IMR-90 (cell line): ENCODE results near the gene F2. TPM values are rescaled to one million over a fixed set of nuclear protein-coding genes. Genes with fewer than 3 reads are reported as not detected.

Experiments used
- ATAC-seq: fragments of 200-7000 bp; cut with Tn5 transposase; 2 replicates; pipeline ENCODE4 v1.9.1; 2020; ENCODE audit warnings: low read depth, mild to moderate bottlenecking, moderate library complexity
- BruUV-seq: library from RNA; stranded (reverse); fragments of 400-500 nt; replicated peaks from 2 replicates; lab custom pipeline; 2021; lab: Mats Ljungman, UMichigan
- CTCF ChIA-PET: fragments of 300-600 bp; formaldehyde crosslinking; extraction: SDS; loops from one replicate; lab custom pipeline; 2021; ENCODE audit warnings: antibody characterized with exemption; lab: Yijun Ruan, JAX
- POLR2A ChIA-PET: fragments of 300-600 bp; sonication (Branson Sonifier 250); formaldehyde crosslinking; loops from one replicate; lab custom pipeline; 2022; ENCODE audit warnings: antibody characterized with exemption; ENCODE audit not compliant: unreplicated experiment; lab: Charles Lee
- DNase-seq: peaks from one replicate; pipeline ENCODE4 v3.0.0; 2013
- H2AFZ ChIP-seq: replicated peaks from 2 replicates; pipeline ENCODE3; 2013; ENCODE audit warnings: low read length, mild to moderate bottlenecking; ENCODE audit not compliant: poor library complexity
- H2AK5ac ChIP-seq: 2 replicates; pipeline ENCODE4 v1.6.1; 2013; ENCODE audit warnings: low read depth, low read length, inconsistent platforms
- H2AK9ac ChIP-seq: replicated peaks from 2 replicates; pipeline ENCODE3; 2013; ENCODE audit warnings: mild to moderate bottlenecking, low read depth, low read length, moderate library complexity; ENCODE audit not compliant: poor library complexity
- H2BK120ac ChIP-seq: 2 replicates; pipeline ENCODE4 v1.6.1; 2013; ENCODE audit warnings: low read depth, low read length, inconsistent platforms
- H2BK15ac ChIP-seq: 3 replicates; pipeline ENCODE4 v1.6.1; 2013; ENCODE audit warnings: low read depth, low read length, inconsistent platforms
- H2BK20ac ChIP-seq: 2 replicates; pipeline ENCODE4 v1.6.1; 2013; ENCODE audit warnings: low read depth, mild to moderate bottlenecking, inconsistent platforms, low read length, moderate library complexity
- H2BK5ac ChIP-seq: 2 replicates; pipeline ENCODE4 v1.6.1; 2013; ENCODE audit warnings: mild to moderate bottlenecking, low read depth, low read length, inconsistent platforms; ENCODE audit not compliant: poor library complexity, severe bottlenecking
- H3K14ac ChIP-seq: replicated peaks from 2 replicates; pipeline ENCODE4 v1.6.1; 2013; ENCODE audit warnings: low read depth, low read length, inconsistent platforms
- H3K18ac ChIP-seq: 2 replicates; pipeline ENCODE4 v1.6.1; 2013; ENCODE audit warnings: low read depth, low read length, control low read depth
- H3K23ac ChIP-seq: 2 replicates; pipeline ENCODE4 v1.6.1; 2013; ENCODE audit warnings: low read depth, low read length, inconsistent platforms
- H3K27ac ChIP-seq: 2 replicates; pipeline ENCODE4 v1.5.1; 2013; ENCODE audit warnings: mild to moderate bottlenecking, control low read depth, low read length; ENCODE audit not compliant: insufficient read depth
- H3K27me3 ChIP-seq: 2 replicates; pipeline ENCODE4 v1.6.1; 2013; ENCODE audit warnings: low read length; ENCODE audit not compliant: control insufficient read depth, insufficient read depth
- H3K36me3 ChIP-seq: 2 replicates; pipeline ENCODE4 v1.6.1; 2013; ENCODE audit warnings: low read length, mixed read lengths; ENCODE audit not compliant: control insufficient read depth, insufficient read depth
- H3K4ac ChIP-seq: 2 replicates; pipeline ENCODE4 v1.6.1; 2013; ENCODE audit warnings: low read depth, low read length, inconsistent platforms
- H3K4me1 ChIP-seq: 2 replicates; pipeline ENCODE4 v1.6.1; 2013; ENCODE audit warnings: low read length, mixed read lengths; ENCODE audit not compliant: control insufficient read depth, insufficient read depth
- H3K4me2 ChIP-seq: 2 replicates; pipeline ENCODE4 v1.6.1; 2013; ENCODE audit warnings: low read depth, mild to moderate bottlenecking, control low read depth, low read length, moderate library complexity
- H3K4me3 ChIP-seq: 2 replicates; pipeline ENCODE4 v1.5.1; 2013; ENCODE audit warnings: low read depth, mild to moderate bottlenecking, control low read depth, low read length, moderate library complexity; ENCODE audit not compliant: insufficient read depth
- H3K56ac ChIP-seq: 2 replicates; pipeline ENCODE4 v1.6.1; 2013; ENCODE audit warnings: low read length, inconsistent platforms; ENCODE audit not compliant: insufficient read depth; ENCODE audit errors: extremely low read depth
- H3K79me1 ChIP-seq, 2 experiments: 2 replicates each; pipeline ENCODE4 v1.6.1; 2013; ENCODE audit warnings: low read length in 2 of 2, inconsistent platforms in 1 of 2, low read depth in 1 of 2
- H3K9ac ChIP-seq: 2 replicates; pipeline ENCODE4 v1.6.1; 2013; ENCODE audit warnings: low read depth, low read length, control low read depth
- H3K9me1 ChIP-seq: 2 replicates; pipeline ENCODE4 v1.6.1; 2013; ENCODE audit warnings: low read length, inconsistent platforms; ENCODE audit not compliant: insufficient read depth
- H3K9me3 ChIP-seq: 2 replicates; pipeline ENCODE4 v1.6.1; 2013; ENCODE audit warnings: low read length; ENCODE audit not compliant: control insufficient read depth, insufficient read depth
- H4K20me1 ChIP-seq: 2 replicates; pipeline ENCODE4 v1.6.1; 2013; ENCODE audit warnings: low read length, inconsistent platforms; ENCODE audit not compliant: insufficient read depth
- H4K5ac ChIP-seq: 2 replicates; pipeline ENCODE4 v1.6.1; 2013; ENCODE audit warnings: mild to moderate bottlenecking, low read depth, low read length, control low read depth
- H4K8ac ChIP-seq, 2 experiments: 2 replicates each; pipeline ENCODE4 v1.6.1; 2013; ENCODE audit warnings: low read depth in 2 of 2, low read length in 2 of 2, control low read depth in 1 of 2, inconsistent platforms in 1 of 2
- H4K91ac ChIP-seq: 2 replicates; pipeline ENCODE4 v1.6.1; 2013; ENCODE audit warnings: low read depth, low read length, inconsistent platforms; ENCODE audit not compliant: insufficient read depth
- BHLHE40 ChIP-seq: fragments of 150-350 bp; IDR thresholded peaks from 2 replicates; pipeline ENCODE4 v1.6.1; 2016; ENCODE audit warnings: mild to moderate bottlenecking, low read depth, low read length
- CEBPB ChIP-seq: IDR thresholded peaks from 2 replicates; pipeline ENCODE4 v1.6.1; 2012; ENCODE audit warnings: low read depth, low read length, improper control_type of control experiment
- CHD1 ChIP-seq: IDR thresholded peaks from 2 replicates; pipeline ENCODE4 v1.6.1; 2012; ENCODE audit warnings: low read depth, low read length, improper control_type of control experiment
- CTCF ChIP-seq: conservative IDR thresholded peaks from 2 replicates; pipeline ENCODE4 v1.5.1; 2012; ENCODE audit warnings: mild to moderate bottlenecking, low read depth, low read length, improper control_type of control experiment
- ELK1 ChIP-seq: fragments of 150-350 bp; IDR thresholded peaks from 2 replicates; pipeline ENCODE4 v1.6.1; 2016; ENCODE audit warnings: low read depth, mild to moderate bottlenecking, low read length, moderate library complexity, borderline replicate concordance
- FOS ChIP-seq: fragments of 150-350 bp; IDR thresholded peaks from 2 replicates; pipeline ENCODE4 v1.6.1; 2016; ENCODE audit warnings: low read depth, low read length
- MAFK ChIP-seq: IDR thresholded peaks from 2 replicates; pipeline ENCODE4 v1.6.1; 2012; ENCODE audit warnings: low read depth, low read length, improper control_type of control experiment
- MAZ ChIP-seq: IDR thresholded peaks from 2 replicates; pipeline ENCODE4 v1.6.1; 2012; ENCODE audit warnings: low read depth, mild to moderate bottlenecking, low read length, improper control_type of control experiment, moderate library complexity, borderline replicate concordance
- MXI1 ChIP-seq: IDR thresholded peaks from 2 replicates; pipeline ENCODE4 v1.6.1; 2012; ENCODE audit warnings: low read depth, mild to moderate bottlenecking, low read length, moderate library complexity, borderline replicate concordance
- NFE2L2 ChIP-seq: fragments of 150-350 bp; IDR thresholded peaks from 2 replicates; pipeline ENCODE4 v1.6.1; 2016; ENCODE audit warnings: low read depth, mild to moderate bottlenecking, low read length
- POLR2A ChIP-seq: IDR thresholded peaks from 2 replicates; pipeline ENCODE4 v1.6.1; 2012; ENCODE audit warnings: mild to moderate bottlenecking, low read depth, low read length
- RAD21 ChIP-seq: IDR thresholded peaks from 2 replicates; pipeline ENCODE4 v1.6.1; 2012; ENCODE audit warnings: low read length, improper control_type of control experiment
- RCOR1 ChIP-seq: IDR thresholded peaks from 2 replicates; pipeline ENCODE4 v1.6.1; 2012; ENCODE audit warnings: mild to moderate bottlenecking, low read length, improper control_type of control experiment; ENCODE audit not compliant: insufficient replicate concordance
- RFX5 ChIP-seq: IDR thresholded peaks from 2 replicates; pipeline ENCODE4 v1.8.0; 2012; ENCODE audit warnings: low read depth, mild to moderate bottlenecking, low read length, moderate library complexity
- SMC3 ChIP-seq: fragments of 150-350 bp; IDR thresholded peaks from 2 replicates; pipeline ENCODE4 v1.6.1; 2016; ENCODE audit warnings: low read depth, mild to moderate bottlenecking, antibody characterized with exemption, low read length, moderate library complexity
- USF2 ChIP-seq: fragments of 150-350 bp; IDR thresholded peaks from 2 replicates; pipeline ENCODE4 v1.6.1; 2017; ENCODE audit warnings: mild to moderate bottlenecking, antibody characterized with exemption, low read length, low read depth
- WGBS, 2 experiments: methylation state at CpG; one replicate each; pipeline versions ENCODE4 v1.1.5 to v1.1.7; 2013; ENCODE audit warnings: missing lambda C conversion rate in 2 of 2; ENCODE audit not compliant: insufficient read length in 1 of 2; ENCODE audit errors: extremely low coverage in 2 of 2; 5-methylcytosine and 5-hydroxymethylcytosine counted together
- dilution Hi-C: fragments of 300-500 bp; cut with HindIII; formaldehyde crosslinking; loops from one replicate; pipeline ENCODE4 v1.14.3; 2018; ENCODE audit warnings: low sequenced_read_pairs; ENCODE audit not compliant: unreplicated experiment
- in situ Hi-C: fragments of 300-500 bp; cut with MboI; formaldehyde crosslinking; loops from 3 replicates; pipeline ENCODE4 v1.14.3; 2019; ENCODE audit warnings: low sequenced_read_pairs, inconsistent platforms, mixed read lengths
- intact Hi-C: fragments of 100-400 bp; cut with micrococcal nuclease; formaldehyde crosslinking; loops from 2 replicates; pipeline ENCODE4 v1.10.0; 2022
- polyA plus RNA-seq, 3 experiments: library from polyadenylated mRNA; depleted of rRNA; stranded (reverse); fragments of >200 nt; gene quantifications; 2 replicates each; pipeline ENCODE4 v1.2.3, GENCODE V29; 2012; ENCODE audit warnings: low replicate concordance in 1 of 3
- total RNA-seq: library from RNA; depleted of rRNA; stranded (reverse); fragments of >200 nt; gene quantifications from 2 replicates; pipeline ENCODE4 v1.2.3, GENCODE V29; 2012

F2 gene
- total and polyA plus RNA-seq, 2 of the 4 experiments (the other 2 are of a cell fraction) = not detected

GRCh38 chr11:46678741-46679130 is 40.3 kb upstream of the F2 start:
- peaks cover 9% of the 10 kb centered on the region; the same call in 1 of the 2 replicates for H4K20me1 ChIP-seq
- peaks cover 3 to 20% of the 10 kb centered on the region in 2 experiments; a peak in 2 of 4 replicates for H3K79me1 ChIP-seq
- 90% methylated on average over 2 of the region's 9 CpGs; no CpG with 5 or more reads in 1 of the 2 experiments for WGBS, 2 experiments
- no peak overlapping the region for H2AK5ac ChIP-seq
- no peak overlapping the region for H3K27ac ChIP-seq
- H3K4me2 ChIP-seq = no peak overlapping the region
- no peak overlapping the region for H3K4ac ChIP-seq
- H2BK15ac ChIP-seq = no peak overlapping the region
- in situ Hi-C loops (no loop called here), dilution Hi-C loops (no loop called here), intact Hi-C loops (no loop called here)
- H3K56ac ChIP-seq = no peak overlapping the region
- peaks cover 12% of the 10 kb centered on the region for H3K4me1 ChIP-seq
- no peak overlapping the region for H3K23ac ChIP-seq
- peaks cover 14% of the 10 kb centered on the region; the same call in 1 of the 2 replicates for H3K9me1 ChIP-seq
- H2BK120ac ChIP-seq = no peak overlapping the region
- H2BK20ac ChIP-seq = no peak overlapping the region
- H4K5ac ChIP-seq = no peak overlapping the region
- ATAC-seq (no peak), DNase-seq (no peak)
- H2AFZ ChIP-seq = no peak overlapping the region
- H4K91ac ChIP-seq = no peak overlapping the region
- CTCF ChIA-PET = no interaction called here
- no peak overlapping the region for H3K14ac ChIP-seq
- no peak for TF ChIP-seq SMC3
- no peak for TF ChIP-seq ELK1
- TF ChIP-seq NFE2L2 = no peak
- no peak for TF ChIP-seq RFX5
- no peak for TF ChIP-seq CHD1
- TF ChIP-seq BHLHE40 = no peak
- TF ChIP-seq CTCF = no peak
- no peak for TF ChIP-seq MAFK
- no peak for TF ChIP-seq MAZ
- no peak for TF ChIP-seq RAD21
- TF ChIP-seq FOS = no peak
- no peak for TF ChIP-seq USF2
- no peak for TF ChIP-seq CEBPB
- TF ChIP-seq MXI1 = no peak
- TF ChIP-seq RCOR1 = no peak
- TF ChIP-seq POLR2A = no peak
- H2BK5ac ChIP-seq = no peak overlapping the region
- H3K9ac ChIP-seq = no peak overlapping the region
- no peak overlapping the region for H3K18ac ChIP-seq
- H3K27me3 ChIP-seq = no peaks in the 10 kb centered on the region
- no peak overlapping the region for H3K4me3 ChIP-seq
- no peaks in the 10 kb centered on the region for H3K9me3 ChIP-seq
- POLR2A ChIA-PET = interaction anchor here (0.5 kb wide), 1 partner anchor 583 kb away, joined by 3 read pairs; no protein-coding TSS in a partner anchor
- no peak overlapping the region for H4K8ac ChIP-seq
- no peak overlapping the region for H2AK9ac ChIP-seq
- BruUV-seq = no TSS peak
- peaks cover 58% of the 10 kb centered on the region for H3K36me3 ChIP-seq
